HEK293T (cell line): Measurements from ENCODE around the gene KCNQ1.

Experiments used
- CTCF ChIA-PET: fragments of 350-600 bp; formaldehyde crosslinking; extraction: SDS; loops from one replicate; lab custom pipeline; 2021; ENCODE audit warnings: antibody characterized with exemption, inconsistent platforms; lab: Yijun Ruan, JAX
- POLR2A ChIA-PET: fragments of 350-600 bp; formaldehyde crosslinking; extraction: SDS; loops from one replicate; lab custom pipeline; 2020; ENCODE audit warnings: antibody characterized with exemption, inconsistent platforms; lab: Yijun Ruan, JAX
- DNase-seq: peaks from one replicate; pipeline ENCODE4 v3.0.0; 2012; ENCODE audit warnings: mixed read lengths; ENCODE audit errors: extremely low spot score
- ARNT ChIP-seq: fragments of 450-650 bp; IDR thresholded peaks from 2 replicates; pipeline ENCODE4 v1.6.1; 2017; ENCODE audit warnings: mild to moderate bottlenecking
- BHLHE40 ChIP-seq: fragments of 450-650 bp; IDR thresholded peaks from 2 replicates; pipeline ENCODE4 v1.6.1; 2016; ENCODE audit warnings: mild to moderate bottlenecking, moderate library complexity, borderline replicate concordance
- CTBP1 ChIP-seq: fragments of 450-650 bp; IDR thresholded peaks from 2 replicates; pipeline ENCODE4 v1.6.1; 2016; ENCODE audit warnings: borderline replicate concordance
- ELF4 ChIP-seq: fragments of 450-650 bp; IDR thresholded peaks from 2 replicates; pipeline ENCODE4 v1.6.1; 2017; ENCODE audit warnings: antibody characterized with exemption
- FOXA1 ChIP-seq: fragments of 450-650 bp; IDR thresholded peaks from 2 replicates; pipeline ENCODE4 v1.6.1; 2016; ENCODE audit warnings: mild to moderate bottlenecking
- FOXK2 ChIP-seq: fragments of 450-650 bp; IDR thresholded peaks from 2 replicates; pipeline ENCODE4 v1.6.1; 2016; ENCODE audit warnings: mild to moderate bottlenecking
- FOXM1 ChIP-seq: fragments of 450-650 bp; IDR thresholded peaks from 2 replicates; pipeline ENCODE4 v1.6.1; 2017; ENCODE audit warnings: mild to moderate bottlenecking, borderline replicate concordance
- HDGF ChIP-seq: fragments of 450-650 bp; IDR thresholded peaks from 2 replicates; pipeline ENCODE4 v1.6.1; 2017; ENCODE audit warnings: antibody characterized with exemption, borderline replicate concordance
- L3MBTL2 ChIP-seq: fragments of 450-650 bp; conservative IDR thresholded peaks from 2 replicates; pipeline ENCODE4 v1.6.1; 2016; ENCODE audit warnings: mild to moderate bottlenecking
- LEF1 ChIP-seq: fragments of 450-650 bp; IDR thresholded peaks from 2 replicates; pipeline ENCODE4 v1.6.1; 2017; ENCODE audit warnings: mild to moderate bottlenecking, borderline replicate concordance
- NFRKB ChIP-seq: fragments of 450-650 bp; IDR thresholded peaks from 2 replicates; pipeline ENCODE4 v1.6.1; 2016; ENCODE audit warnings: mild to moderate bottlenecking, moderate library complexity
- PKNOX1 ChIP-seq: fragments of 450-650 bp; IDR thresholded peaks from 2 replicates; pipeline ENCODE4 v1.6.1; 2016
- SP1 ChIP-seq: fragments of 450-650 bp; IDR thresholded peaks from 2 replicates; pipeline ENCODE4 v1.6.1; 2017
- SUZ12 ChIP-seq: fragments of 450-650 bp; IDR thresholded peaks from 2 replicates; pipeline ENCODE4 v1.6.1; 2016; ENCODE audit warnings: mild to moderate bottlenecking
- TARDBP ChIP-seq: fragments of 450-650 bp; IDR thresholded peaks from 2 replicates; pipeline ENCODE4 v1.6.1; 2016
- ZNF384 ChIP-seq: fragments of 450-650 bp; IDR thresholded peaks from 2 replicates; pipeline ENCODE4 v1.6.1; 2016

The KCNQ1 gene

GRCh38 chr11:2825889-2826678 lies 381.3 kb downstream of the KCNQ1 start:
- POLR2A ChIA-PET: no interaction called here
- CTCF ChIA-PET: no interaction called here
- TF ChIP-seq ELF4 (no peak), HDGF (no peak), FOXA1 (no peak), L3MBTL2 (no peak), ARNT (no peak), ZNF384 (no peak), NFRKB (no peak), TARDBP (no peak), BHLHE40 (no peak), LEF1 (no peak), FOXK2 (no peak), CTBP1 (no peak), PKNOX1 (no peak), SUZ12 (no peak), FOXM1 (no peak), SP1 (no peak)
- no peak for DNase-seq

DNA sequence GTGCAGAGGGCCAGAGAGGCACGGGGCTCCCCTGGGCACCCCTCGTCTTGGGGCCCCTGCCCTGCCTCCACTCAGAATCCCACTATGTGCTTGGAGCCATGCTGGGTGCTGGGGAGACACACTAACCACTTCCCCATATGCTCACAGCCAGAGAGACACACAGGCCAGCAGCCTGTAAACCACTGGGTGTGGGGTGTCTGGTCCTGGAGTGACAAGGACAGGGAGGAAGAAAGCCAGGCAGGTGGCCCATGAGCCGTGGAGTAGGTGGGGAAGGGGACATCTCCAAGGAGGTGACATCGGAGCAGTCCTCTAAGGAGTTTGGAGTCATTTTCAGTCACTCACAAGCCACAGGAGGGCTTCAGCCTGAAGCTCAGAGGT lies 381.9 kb downstream of the KCNQ1 start:
- ChIA-PET CTCF (no interaction called here), POLR2A (no interaction called here)
- DNase-seq: no peak
- TF ChIP-seq TARDBP: no peak
- no peak for TF ChIP-seq CTBP1
- TF ChIP-seq L3MBTL2: no peak
- no peak for TF ChIP-seq ZNF384
- no peak for TF ChIP-seq NFRKB
- no peak for TF ChIP-seq ARNT
- TF ChIP-seq ELF4: no peak
- no peak for TF ChIP-seq SUZ12
- TF ChIP-seq FOXK2: no peak
- no peak for TF ChIP-seq PKNOX1
- TF ChIP-seq LEF1: no peak
- TF ChIP-seq BHLHE40: no peak

GRCh38 chr11:2827256-2827655 lies 382.4 kb downstream of the KCNQ1 start:
- no peak for TF ChIP-seq SUZ12
- no peak for TF ChIP-seq ARNT
- TF ChIP-seq FOXA1: no peak
- TF ChIP-seq PKNOX1: no peak
- TF ChIP-seq CTBP1: no peak
- TF ChIP-seq ELF4: no peak
- ChIA-PET CTCF (no interaction called here), POLR2A (no interaction called here)
- DNase-seq: no peak

DNA sequence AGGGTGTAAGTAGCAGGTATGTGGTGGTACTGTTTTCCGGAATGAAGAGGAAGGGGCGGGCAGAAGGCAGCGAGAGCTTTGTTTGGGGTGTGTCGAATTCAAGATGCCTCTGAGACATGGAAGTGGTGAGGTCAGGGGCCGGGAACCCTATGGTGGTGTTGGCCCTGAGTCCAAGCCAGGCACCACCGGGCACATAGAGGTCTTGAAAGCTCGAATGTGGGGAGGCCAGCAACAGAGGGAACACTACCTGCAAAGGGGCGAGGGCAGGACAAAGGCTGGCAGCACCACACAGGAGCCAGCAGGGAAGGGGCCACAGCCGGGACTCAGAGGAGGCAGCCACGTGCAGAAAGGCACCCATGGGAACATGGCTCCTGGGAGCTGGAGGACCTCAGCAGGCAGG lies 383.0 kb downstream of the KCNQ1 start:
- TF ChIP-seq SP1 (no peak), BHLHE40 (no peak), HDGF (no peak), FOXM1 (no peak), ARNT (no peak), ELF4 (no peak)
- POLR2A ChIA-PET: no interaction called here
- CTCF ChIA-PET: no interaction called here

GRCh38 chr11:2828585-2829330 lies 383.9 kb downstream of the KCNQ1 start:
- POLR2A ChIA-PET: no interaction called here
- DNase-seq: no peak
- TF ChIP-seq L3MBTL2 (no peak), SUZ12 (no peak), TARDBP (no peak)
- CTCF ChIA-PET: no interaction called here

More for the DNA sequence above, 383.0 kb downstream of the KCNQ1 start:
- no peak for DNase-seq

DNA sequence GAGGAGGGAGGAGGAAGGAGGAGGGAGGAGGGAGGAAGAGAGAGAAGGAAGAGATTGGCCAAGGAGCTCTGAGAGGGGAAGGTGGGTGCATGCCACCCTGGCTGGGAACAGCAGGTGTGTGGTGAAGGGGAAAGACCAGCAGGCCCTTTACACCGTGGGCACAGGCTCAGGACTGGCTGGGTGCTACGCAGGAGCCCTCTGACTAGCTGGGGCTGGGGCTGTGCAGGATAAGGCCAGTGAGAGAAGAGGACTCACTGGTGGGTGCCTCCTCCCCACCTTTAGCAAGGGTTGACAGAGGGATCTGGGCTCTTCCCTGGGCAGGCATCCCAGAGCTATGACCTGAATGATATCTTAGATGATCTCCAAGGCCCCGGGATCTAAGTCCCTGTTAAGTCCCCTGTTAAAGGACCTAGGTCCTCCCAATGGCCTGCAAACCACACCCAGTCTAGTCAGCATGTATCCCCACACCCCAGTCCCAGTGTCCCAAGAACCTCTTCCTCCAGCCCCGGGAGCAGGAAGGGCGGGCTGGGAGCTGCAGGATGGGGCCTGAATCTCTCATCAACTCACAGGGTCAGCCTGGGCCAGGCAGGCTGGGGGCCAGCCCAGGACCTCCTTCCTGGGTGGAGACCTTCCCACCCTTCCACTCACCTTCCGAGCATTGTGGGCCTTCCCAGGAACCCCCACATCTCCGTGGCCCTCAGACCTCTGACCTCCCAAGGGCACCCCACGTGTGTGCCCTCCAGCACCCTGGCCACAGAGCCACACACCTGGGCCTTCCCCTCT lies 385.4 kb downstream of the KCNQ1 start:
- no peak for DNase-seq
- CTCF ChIA-PET: no interaction called here
- TF ChIP-seq FOXK2 (no peak), SUZ12 (no peak), FOXM1 (no peak), NFRKB (no peak), PKNOX1 (no peak), BHLHE40 (no peak), LEF1 (no peak), ELF4 (no peak), ARNT (no peak), FOXA1 (no peak), SP1 (no peak), CTBP1 (no peak), TARDBP (no peak), ZNF384 (no peak), HDGF (no peak), L3MBTL2 (no peak)
- POLR2A ChIA-PET: no interaction called here
